ENCODE measurements around the gene APLN.

Gene APLN

GRCh38 chrX:129640737-129641136 is 14.0 kb downstream of the APLN start:
- no peak for DNase-seq

DNA sequence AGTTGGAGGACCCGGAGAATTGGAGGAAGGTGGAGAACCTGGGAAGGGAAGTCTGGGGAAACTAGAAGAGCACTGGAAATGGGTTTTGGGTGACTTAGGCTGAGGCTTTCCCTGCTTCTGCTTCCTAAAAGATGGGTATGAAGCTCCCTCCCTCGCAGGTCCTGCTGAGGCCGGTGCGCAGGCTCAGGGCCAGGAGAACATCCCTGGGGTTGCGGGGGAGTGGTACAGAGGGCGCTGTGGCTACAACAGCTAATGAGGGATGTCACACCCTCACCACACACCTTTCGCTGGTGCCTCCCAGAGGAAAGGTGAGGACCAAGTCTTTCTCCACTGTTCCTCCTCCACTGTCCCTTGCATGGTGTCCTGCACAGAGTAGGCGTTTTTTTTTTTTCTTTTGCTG is 15.8 kb downstream of the APLN start:
- no peak for DNase-seq

GRCh38 chrX:129637217-129638109 is 17.3 kb downstream of the APLN start:
- DNase-seq: peak; percentile 72

GRCh38 chrX:129636175-129636681 is 18.5 kb downstream of the APLN start:
- DNase-seq: no peak

DNA sequence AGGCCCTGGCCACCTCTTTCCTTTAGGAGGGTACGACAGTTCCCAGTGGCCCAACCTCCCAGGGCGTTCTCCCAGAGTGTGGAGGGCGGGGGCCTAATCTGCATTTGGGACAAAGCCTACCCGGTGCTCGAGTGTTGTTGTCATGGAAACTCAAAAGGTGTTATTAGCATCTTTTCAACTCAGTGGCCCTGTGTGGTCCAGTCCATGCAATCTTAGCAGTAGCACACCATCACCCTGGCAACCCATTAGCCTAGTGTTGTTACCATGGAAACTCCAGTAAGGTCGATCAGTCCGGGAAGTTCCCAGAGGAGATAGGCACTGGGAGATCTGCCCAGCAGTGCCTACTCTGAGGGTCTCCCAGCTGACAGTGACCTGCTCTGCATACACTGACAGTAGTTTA is 20.2 kb downstream of the APLN start:
- no peak for DNase-seq

- no peak for DNase-seq
Measured at GRCh38 chrX:129632443-129632842, 22.3 kb downstream of the APLN start.

DNA sequence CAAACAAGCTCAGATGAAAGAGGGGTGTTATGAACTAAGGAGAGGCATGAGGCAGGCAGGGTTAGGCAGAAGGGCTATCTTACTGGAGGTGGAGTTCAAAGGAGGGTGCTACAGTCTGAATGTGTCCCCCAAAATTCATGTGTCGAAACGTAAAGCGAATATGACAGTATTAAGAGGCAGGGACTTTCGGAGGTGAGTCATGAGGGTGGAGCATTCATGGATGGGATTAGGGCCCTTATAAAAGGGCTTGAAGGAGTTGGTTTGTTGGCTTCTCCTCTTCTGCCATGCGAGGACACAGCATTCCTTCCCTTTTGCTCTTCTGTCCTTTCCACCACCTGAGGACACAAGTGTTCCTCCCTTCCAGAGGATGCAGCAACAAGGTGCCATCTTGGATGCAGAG is 22.9 kb downstream of the APLN start:
- DNase-seq: no peak

DNA sequence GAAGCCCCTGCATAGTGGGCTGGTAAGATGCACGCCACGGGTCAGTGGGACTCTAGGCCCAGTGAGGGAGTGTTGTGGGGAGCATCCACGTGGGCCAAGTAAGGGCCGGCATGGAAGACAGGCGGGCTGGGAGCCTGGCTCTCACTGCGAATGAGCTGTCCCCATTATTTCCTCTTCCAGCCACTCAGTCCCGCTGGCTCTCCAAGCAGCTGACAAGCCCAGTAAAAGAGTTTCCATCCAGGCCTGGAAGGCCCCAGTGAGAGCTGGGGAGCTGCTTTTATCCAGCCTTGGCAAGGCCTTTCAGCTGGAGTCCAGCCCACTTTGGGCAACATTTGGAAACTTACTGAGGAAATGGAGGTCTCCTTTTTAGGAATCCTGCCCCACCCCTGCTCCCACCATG is 24.9 kb downstream of the APLN start:
- no peak for DNase-seq

DNA sequence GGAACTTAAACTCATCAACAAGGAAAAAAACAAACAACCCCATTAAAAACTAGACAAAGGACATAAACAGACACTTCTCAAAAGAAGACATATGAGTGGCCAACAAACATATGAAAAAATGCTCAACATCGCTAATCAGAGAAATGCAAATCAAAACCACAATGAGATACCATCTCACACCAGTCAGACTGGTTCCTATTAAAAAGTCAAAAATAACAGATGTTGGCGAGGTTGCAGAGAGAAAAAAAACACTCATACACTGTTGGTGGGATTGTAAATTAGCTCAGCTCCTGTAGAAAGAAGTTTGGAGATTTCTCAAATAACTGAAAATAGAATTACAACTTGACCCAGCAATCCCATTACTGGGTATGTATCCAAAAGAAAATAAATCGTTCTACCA is 28.7 kb downstream of the APLN start:
- DNase-seq: no peak

GRCh38 chrX:129622757-129623301 is 31.9 kb downstream of the APLN start:
- no peak for DNase-seq

GRCh38 chrX:129618997-129619396 is 35.8 kb downstream of the APLN start:
- no peak for DNase-seq

DNA sequence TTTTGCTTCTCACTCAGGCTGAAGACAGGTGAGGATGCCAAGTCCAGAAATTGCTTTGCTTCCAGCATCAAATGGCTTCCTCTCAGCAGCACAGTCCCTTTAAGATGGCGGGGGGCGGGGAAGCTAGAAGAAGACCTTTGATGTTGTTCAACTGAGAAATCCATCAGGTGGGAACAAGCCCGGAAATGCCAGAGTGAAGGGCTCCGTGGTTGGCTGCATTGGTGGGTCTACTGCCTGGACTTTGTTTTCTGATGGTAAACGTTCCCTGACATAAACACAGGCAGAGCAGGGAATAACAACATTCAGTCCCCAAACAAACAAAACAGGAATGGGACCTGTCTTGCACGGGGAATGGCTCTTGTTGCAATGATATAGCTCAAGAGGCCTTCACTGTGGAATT is 37.3 kb downstream of the APLN start:
- no peak for DNase-seq

GRCh38 chrX:129614481-129615255 is 40.1 kb downstream of the APLN start:
- no peak for DNase-seq

- no peak for DNase-seq
Measured at GRCh38 chrX:129613596-129613995, 41.2 kb downstream of the APLN start.

- no peak for DNase-seq
Measured at GRCh38 chrX:129612396-129612795, 42.4 kb downstream of the APLN start.

DNA sequence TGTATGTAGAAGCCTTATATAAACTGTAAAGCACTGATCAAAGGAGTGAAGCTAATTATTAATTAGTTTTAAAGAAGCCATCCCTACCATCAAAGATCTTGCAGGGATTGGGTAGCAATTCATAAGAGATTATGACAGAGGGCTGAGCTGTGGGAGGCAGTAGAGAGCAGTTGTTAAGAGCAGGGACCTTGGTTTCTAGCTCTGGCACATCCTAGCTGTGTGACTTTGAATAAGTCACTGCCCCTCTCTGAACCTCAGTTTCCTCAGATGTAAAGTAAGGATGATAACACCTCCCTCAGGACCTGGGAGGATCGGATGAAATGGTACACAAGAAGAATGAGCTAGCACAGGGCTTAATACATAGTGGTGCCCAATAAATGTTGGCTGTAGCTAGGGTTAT is 45.4 kb downstream of the APLN start:
- no peak for DNase-seq

GRCh38 chrX:129608496-129608895 is 46.3 kb downstream of the APLN start:
- no peak for DNase-seq

DNA sequence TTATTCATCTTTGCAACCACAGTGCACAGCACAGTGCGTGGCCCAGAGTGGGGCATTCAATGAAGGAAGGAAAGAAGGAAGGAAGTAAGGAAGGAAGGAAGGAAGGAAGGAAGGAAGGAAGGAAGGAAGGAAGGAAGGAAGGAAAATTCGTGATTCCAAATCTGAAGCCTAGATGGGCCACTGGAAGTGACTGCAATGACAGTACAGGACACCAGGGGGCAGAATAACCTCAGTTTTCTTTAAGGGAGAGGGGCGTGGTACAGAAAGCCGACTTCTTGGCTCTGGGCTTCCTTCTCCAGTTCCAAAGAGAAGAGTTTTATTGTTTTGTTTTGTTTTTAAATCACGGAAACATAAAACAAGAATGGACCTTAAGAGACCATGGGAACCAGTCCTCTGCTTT is 47.8 kb downstream of the APLN start:
- DNase-seq: peak; percentile 50

GRCh38 chrX:129600981-129601424 is 53.8 kb downstream of the APLN start:
- DNase-seq: no peak

DNA sequence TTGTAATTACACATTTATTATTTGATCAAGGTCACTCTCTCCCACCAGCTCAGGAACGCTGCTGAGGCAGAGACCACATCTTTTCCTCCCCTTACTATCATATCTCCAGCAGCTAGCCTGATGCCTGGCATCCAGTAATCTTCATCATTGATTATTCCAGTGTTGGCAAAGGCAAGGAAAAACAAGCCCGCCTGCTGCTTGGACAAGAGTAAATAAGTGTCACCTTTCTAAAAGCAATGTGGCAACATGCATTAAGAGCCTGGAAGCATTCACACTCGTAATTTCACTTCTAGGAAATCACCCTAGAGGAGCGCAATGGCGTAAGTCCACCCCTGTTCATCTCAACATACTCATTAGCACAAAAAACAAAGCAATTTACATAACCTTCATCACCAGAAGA is 54.8 kb downstream of the APLN start:
- no peak for DNase-seq

DNA sequence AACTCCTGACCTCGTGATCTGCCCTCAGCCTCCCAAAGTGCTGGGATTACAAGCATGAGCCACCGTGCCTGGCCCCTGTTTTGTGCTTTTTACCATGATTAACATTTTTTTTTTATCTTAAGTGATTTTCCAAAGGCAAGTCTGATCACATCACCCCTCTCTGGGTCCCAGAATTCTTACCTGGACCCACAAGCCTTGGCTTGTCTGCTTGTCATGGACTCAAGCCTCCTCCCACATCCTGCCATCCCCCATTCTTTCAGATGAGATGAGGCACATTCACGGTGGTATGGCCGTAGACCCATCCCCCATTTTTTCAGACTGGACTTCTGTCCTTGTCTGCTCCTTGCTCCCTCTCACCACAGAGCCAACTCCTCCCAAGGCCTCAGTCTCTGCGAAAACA is 55.3 kb downstream of the APLN start:
- DNase-seq: no peak

DNA sequence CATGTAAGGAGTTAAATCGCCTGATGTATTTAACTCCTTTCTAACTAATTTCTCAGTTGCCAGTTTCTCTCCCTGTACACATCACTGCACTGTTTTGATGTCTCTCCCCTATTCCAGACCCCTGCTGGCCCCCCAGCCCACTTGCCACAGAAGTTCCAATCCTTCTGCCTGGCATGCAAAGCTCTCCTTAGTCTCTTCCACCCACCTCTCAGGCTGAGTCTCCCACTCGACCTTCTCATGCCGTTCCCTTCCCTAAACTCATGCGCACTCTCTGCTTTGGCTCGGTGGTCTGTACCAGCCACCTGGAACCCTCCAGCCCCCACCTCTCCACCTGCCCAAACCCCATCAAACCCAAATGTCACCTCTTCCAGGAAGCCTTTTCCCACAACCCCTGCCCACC is 56.9 kb downstream of the APLN start:
- DNase-seq: no peak

DNA sequence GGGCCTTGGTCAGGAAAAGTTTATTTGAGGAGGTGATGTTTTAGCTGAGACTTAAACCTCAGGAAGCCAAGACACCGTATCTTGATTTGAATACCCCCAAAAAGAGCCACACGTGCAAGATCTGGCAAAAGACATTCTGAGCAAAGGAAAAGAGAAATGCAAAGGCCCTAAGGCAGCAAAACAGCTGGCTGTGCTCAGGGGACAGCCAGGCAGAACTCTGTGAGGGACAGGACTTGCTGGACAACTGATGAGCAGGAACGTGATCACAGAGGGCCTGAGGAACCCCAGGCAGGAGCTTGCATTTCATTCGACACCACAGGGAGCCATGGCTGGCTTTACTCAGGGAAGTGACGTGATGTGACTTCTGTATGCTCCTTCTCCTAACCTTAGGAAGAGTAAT is 58.7 kb downstream of the APLN start:
- no peak for DNase-seq
